GM10266 (cell line): ENCODE results near the gene CROCC2.

Source experiments
- DNase-seq: peaks from one replicate; pipeline ENCODE4 v3.0.0; 2012; ENCODE audit errors: extremely low spot score
- TF ChIP-seq, protein P1 (sequence below): IDR thresholded peaks from 2 replicates; pipeline ENCODE4 v1.5.1; 2012; ENCODE audit warnings: mild to moderate bottlenecking, low read depth; ENCODE audit not compliant: control insufficient read depth, insufficient read depth; ENCODE audit errors: missing control alignments

CROCC2 gene

DNA sequence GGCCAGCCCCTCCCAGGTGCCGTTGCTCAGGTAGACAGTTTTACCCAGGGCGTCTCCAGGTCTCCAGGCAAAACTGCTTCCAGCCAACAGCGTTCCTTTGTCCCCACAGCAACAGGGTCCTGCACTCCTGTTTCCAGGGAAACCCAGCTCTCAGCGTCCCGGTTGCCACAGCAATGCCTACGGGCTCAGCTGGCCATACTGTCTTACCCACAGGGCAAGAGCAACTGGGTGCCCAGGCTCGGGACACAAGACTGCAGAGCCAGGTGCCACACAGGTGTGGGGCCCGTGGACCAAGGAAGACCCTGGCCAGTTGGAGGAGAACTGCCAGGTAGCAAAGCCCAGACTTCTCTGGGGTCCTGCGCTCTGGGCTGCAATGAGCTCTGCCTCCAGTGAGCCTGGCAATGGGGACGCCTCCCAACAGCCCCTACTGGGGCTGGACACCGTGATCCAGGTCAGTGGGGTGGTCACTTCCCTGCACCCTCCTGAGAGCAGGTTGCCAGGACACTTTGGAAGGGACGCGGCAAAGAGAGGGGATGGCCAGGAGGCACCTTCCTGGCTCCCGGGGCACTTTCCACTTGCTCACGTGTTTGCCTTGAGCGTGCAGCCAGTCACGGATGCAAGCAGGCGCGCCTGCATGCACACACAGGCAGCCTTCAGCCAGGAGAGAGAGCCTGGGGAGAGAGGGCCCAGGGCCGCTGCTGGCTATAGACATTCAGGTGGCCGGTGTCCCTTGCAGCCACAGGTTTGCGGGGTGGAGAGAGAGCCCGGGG lies at the start of gene CROCC2:
Gene CROCC2, plus strand, starts transcription at position 196 of the 770 bp plus-strand sequence. Its CDS starts 178 bp downstream, at position 374.
- DNase-seq, result no peak
- TF ChIP-seq, protein P1, sequence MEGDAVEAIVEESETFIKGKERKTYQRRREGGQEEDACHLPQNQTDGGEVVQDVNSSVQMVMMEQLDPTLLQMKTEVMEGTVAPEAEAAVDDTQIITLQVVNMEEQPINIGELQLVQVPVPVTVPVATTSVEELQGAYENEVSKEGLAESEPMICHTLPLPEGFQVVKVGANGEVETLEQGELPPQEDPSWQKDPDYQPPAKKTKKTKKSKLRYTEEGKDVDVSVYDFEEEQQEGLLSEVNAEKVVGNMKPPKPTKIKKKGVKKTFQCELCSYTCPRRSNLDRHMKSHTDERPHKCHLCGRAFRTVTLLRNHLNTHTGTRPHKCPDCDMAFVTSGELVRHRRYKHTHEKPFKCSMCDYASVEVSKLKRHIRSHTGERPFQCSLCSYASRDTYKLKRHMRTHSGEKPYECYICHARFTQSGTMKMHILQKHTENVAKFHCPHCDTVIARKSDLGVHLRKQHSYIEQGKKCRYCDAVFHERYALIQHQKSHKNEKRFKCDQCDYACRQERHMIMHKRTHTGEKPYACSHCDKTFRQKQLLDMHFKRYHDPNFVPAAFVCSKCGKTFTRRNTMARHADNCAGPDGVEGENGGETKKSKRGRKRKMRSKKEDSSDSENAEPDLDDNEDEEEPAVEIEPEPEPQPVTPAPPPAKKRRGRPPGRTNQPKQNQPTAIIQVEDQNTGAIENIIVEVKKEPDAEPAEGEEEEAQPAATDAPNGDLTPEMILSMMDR, result no peak

DNA sequence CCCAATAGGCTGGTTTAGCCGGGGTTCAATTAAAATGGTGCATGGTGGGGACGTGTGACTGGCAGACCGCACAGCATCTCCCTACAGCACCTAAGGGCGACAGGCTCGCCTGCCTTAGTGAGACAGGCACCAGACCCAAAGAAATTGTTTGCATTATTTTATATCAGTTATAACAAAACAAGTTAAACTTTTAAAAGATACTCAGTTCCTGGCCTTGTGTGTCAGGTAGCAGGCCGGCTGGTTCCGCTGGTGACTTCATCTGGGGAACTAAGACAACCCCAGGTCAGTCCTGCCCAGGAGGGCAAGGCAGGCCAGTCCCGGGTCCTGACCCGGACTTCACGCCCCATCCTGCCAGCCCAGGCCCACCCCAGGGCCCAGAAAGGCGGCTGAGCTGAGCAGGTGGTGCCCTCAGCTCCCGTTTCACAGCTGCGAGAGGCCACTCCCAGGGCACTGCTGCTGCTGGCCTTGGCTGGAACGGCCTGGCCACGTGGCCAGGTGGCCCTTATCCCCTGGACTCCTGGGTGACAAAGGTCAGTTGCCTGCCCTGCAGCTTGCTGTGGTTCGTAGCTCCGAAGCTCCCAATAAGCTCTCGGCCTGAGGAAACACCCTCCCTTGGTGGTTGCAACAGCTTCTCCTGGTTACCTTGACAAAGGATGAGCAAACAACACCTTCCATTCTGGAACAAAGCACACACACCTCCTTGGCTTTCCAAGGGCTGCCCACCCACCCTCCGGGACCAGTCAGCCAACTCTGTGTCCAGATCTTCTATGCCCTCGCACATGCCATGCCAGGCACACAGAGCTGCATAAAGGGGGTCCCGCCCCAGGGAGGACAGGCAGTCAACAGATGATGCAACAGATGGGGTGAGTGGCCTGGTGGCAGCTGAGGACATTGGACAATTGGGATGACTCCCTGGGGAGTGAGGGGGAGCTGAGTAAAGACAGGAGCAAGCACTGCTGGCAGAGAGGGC lies 48.8 kb upstream of the CROCC2 start:
- TF ChIP-seq, protein P1, result no peak
- DNase-seq, result no peak

DNA sequence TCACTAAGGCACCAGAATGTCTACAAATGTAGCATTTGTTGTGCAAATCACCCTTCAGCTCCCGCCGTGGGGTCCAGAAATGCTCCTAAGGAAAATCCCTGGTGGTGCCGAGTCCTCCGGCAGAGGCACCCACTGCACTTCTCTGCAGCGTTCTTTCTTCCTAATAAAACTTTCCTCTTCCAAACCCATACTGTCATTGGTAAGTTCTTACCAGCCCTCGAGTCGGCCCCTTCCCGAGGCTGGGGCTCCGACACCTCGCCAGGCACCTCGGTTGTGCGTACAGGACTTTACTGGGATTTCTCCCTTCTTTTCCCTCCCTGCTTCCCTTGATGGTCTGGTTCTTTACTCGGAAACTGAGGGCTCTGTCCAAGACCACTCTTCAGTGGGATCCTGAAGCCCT lies 47.8 kb upstream of the CROCC2 start:
- TF ChIP-seq, protein P1, result no peak
- no peak for DNase-seq

DNA sequence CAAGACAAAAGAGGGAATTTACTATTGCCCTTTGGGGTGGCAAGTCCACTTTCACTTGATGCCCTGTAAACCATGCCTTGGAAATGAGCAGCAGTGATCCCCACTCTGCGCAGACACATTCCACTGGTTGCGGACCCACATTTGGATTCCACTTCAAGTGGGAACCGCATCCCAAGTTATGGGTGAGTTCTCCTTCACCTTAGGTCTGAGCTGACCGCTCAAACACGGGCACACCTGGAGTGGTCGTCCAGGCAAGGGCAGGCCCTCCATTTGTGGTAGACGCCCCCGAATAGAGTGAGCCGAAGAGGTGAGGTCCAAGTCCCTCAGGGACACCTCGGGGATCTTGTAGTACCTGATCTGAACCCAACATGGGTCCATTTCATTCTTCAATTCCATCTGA lies 47.3 kb upstream of the CROCC2 start:
- DNase-seq, result no peak
- TF ChIP-seq, protein P1, result no peak

DNA sequence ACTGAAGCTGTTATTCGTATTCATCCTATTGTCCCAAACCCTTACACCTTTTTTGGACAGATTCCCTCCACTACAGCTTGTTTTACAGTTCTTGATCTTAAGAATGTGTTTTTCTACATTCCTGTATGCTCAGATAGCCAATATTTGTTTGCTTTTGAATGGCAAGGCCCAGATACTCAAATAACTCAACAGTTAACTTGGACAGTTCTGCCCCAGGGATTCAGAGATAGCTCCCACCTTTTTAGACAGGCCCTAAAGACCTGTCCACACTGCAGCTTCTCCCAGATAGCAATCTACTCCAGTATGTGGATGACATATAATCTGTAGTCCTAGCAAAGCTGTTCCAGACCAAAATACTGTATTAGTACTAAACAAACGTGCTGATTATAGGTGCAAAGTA lies 44.6 kb upstream of the CROCC2 start:
- DNase-seq, result no peak
- TF ChIP-seq, protein P1, result no peak

DNA sequence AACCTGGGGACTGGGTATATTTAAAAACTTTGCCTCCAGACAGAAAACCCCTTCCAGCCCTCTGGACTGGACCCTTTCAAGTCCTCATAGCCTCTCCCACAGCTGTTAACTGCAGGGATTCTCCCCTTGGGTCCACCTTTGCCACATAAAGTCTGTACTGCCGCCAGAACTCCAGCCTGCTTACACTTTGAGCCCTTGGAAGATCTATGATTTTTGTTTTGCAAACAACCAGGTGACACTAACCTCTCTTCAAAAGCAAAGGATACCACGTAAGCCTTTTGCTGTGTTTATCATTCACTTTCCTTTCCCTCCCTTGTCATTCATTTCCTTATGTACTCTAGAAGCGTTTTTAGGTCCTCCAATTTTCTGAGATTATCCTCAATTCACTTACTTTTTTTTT lies 41.7 kb upstream of the CROCC2 start:
- DNase-seq, result no peak
- TF ChIP-seq, protein P1, result no peak
